IPS-15b (cell line): ENCODE data around the gene SLC38A7.

Experiments
- H3K27me3 ChIP-seq: one replicate; pipeline ENCODE4 v1.6.1; 2013; ENCODE audit warnings: low read length; ENCODE audit not compliant: control insufficient read depth, insufficient read depth
- H3K36me3 ChIP-seq: one replicate; pipeline ENCODE4 v1.6.1; 2013; ENCODE audit warnings: low read length; ENCODE audit not compliant: control insufficient read depth, insufficient read depth
- H3K4me1 ChIP-seq: one replicate; pipeline ENCODE4 v1.6.1; 2013; ENCODE audit warnings: mild to moderate bottlenecking, low read length; ENCODE audit not compliant: control insufficient read depth, insufficient read depth
- H3K4me3 ChIP-seq: one replicate; pipeline ENCODE4 v1.5.1; 2013; ENCODE audit warnings: low read depth, low read length
- H3K9ac ChIP-seq: one replicate; pipeline ENCODE4 v1.6.1; 2013; ENCODE audit warnings: low read depth, mild to moderate bottlenecking, low read length
- H3K9me3 ChIP-seq: one replicate; pipeline ENCODE4 v1.6.1; 2013; ENCODE audit warnings: mild to moderate bottlenecking, low read length; ENCODE audit not compliant: control insufficient read depth, insufficient read depth

Gene SLC38A7

DNA sequence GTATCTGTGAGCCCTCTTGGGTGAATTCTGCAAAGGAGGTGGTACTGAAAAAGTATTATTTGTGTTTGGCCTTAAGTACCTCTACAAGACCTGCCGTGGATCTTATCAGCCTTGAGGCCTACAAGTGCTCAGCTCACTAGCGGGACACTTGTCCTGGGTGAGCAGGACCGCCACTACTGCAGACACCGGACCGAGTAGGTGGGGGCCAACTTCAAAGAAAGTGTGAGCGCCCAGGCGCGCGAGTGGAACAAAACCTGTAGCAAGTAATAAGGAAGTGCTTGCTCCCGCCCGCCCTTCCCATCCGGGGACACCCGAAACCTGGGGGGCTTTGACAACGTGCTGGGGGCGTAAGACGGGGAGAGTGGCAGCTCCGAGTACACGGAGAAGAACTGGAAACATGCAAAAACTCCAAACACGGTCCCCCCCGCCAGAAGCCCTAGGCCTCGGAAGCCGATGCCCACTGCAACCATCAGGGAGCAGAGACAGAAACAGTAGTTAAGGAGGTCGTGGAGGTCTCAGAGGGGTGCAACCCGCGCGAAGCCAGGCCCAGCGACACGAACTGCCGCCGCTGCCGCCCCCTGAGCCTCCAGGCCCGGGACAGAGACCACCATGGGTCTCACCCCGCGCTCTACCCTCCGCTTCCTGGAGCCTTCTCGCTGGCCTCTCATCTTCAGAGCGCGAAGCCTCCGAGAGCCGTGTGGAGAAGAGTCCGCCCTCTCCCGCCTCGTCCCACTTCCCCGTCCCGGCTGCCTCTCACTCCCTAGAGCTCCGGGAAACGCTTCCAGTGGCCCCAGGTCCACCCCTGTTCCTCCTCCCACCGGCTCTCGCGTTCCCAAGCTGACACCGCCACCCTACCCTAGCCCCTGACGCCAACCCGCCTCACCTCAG lies 55.5 kb downstream of the SLC38A7 start:
- H3K27me3 ChIP-seq = no peaks in the 10 kb centered on the region
- peak overlapping the region; percentile 100 for H3K9ac ChIP-seq
- H3K36me3 ChIP-seq = peaks cover 1% of the 10 kb centered on the region
- H3K4me3 ChIP-seq = peak overlapping the region; percentile 97
- H3K4me1 ChIP-seq = no peaks in the 10 kb centered on the region
- H3K9me3 ChIP-seq = no peaks in the 10 kb centered on the region

DNA sequence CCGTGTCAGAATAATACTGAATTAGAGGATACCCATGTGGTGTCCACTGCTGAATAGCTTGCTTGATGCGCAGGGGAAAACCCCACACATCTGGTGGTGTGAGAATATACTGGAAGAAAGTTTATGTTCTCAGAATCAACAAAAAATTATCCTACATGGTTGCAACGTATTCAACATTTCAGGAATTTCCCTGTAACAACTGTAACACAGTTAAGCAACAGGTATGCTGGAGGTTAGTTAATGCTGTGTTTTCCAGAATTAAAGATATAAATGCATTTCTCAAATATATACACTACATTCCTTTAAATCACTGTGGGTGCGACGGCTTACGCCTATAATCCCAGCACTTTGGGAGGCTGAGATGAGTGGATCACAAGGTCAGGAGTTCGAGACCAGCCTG lies 60.4 kb downstream of the SLC38A7 start:
- H3K4me1 ChIP-seq = no peaks in the 10 kb centered on the region
- no peak overlapping the region for H3K4me3 ChIP-seq
- peaks cover 10% of the 10 kb centered on the region for H3K36me3 ChIP-seq
- H3K27me3 ChIP-seq = no peaks in the 10 kb centered on the region
- no peak overlapping the region for H3K9ac ChIP-seq
- H3K9me3 ChIP-seq = no peaks in the 10 kb centered on the region

- Histone ChIP-seq H3K4me1 (no peaks in the 10 kb centered on the region), H3K27me3 (no peaks in the 10 kb centered on the region), H3K9me3 (no peaks in the 10 kb centered on the region), H3K36me3 (peaks cover 21% of the 10 kb centered on the region), H3K4me3 (no peak overlapping the region), H3K9ac (no peak overlapping the region)
Observed at GRCh38 chr16:58620396-58620795, 64.2 kb downstream of the SLC38A7 start.

GRCh38 chr16:58615280-58615679 lies 69.3 kb downstream of the SLC38A7 start:
- Histone ChIP-seq H3K9ac (no peak overlapping the region), H3K36me3 (peaks cover 12% of the 10 kb centered on the region), H3K4me1 (no peaks in the 10 kb centered on the region), H3K9me3 (no peaks in the 10 kb centered on the region), H3K27me3 (no peaks in the 10 kb centered on the region), H3K4me3 (no peak overlapping the region)
